ENCODE results near the gene MMAA. TPM values are rescaled to one million over a fixed set of nuclear protein-coding genes. Genes with fewer than 3 reads are reported as not detected.
A peak's percentile ranks its signal among the peaks of the same experiment; 100 is the strongest.
"Not testable (repeated sequence)": the region's sequence is repeated elsewhere in the genome, so short reads cannot be mapped to it uniquely, and the experiment has no call there.

The MMAA gene
- 10 to 100 TPM in 1 of 4 donors, 1 to 10 TPM in 3; 5.6 to 10.9 (median 7.6) TPM for total RNA-seq

DNA sequence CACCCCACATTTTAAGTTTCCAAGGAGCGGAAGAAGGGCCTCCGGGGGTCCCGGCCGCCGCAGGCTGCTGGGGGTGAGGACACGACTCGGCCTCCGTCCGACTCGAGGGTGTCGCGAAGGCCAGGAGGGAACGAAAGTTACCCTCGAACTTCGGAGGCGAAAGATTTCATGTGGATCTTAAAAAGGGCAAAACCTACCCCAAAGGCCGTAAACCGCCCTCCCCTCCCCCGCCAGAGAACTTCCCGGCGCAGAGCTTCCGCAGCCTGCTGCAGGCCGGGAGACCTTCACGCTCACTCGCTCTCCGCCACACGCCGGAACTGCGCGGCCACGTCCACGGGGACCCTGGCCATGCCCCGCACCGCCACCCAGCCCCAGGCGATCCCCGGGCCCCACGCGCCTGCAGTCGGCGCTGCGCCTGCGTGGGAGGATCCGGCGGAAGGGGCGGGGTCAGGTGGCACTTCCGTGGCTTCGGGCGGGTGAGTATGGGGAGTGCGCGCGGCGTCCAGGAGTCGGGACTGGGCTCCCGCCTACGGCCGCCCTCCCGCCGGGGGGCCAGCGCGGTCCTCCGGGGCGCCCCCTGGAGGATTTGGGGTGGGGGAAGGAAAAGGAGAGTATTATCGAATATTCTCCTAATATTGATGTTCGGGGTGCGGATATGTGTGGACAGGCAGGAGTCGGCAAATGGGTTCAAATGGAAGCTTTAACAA lies at the start of gene MMAA:
MMAA (plus strand) TSS at position 454 of the 707 bp plus-strand sequence. CDS start 19,755 bp downstream, outside the sequence.
- Histone ChIP-seq H3K27me3 (no peaks in the 10 kb centered on the region), H3K9me3 (no peaks in the 10 kb centered on the region), H3K36me3 (no peaks in the 10 kb centered on the region), H3K4me3 (replicated peaks in 1 of 3) (peak within 1 kb of the TSS; percentile 69 to 96 (median 75)), H3K27ac (peak within 1 kb of the TSS; percentile 92 to 98 (median 97)), H3K4me1 (peaks cover 12 to 18% of the 10 kb centered on the region in 2 donors)
- 0% methylated on average over 24 to 38 of the region's 66 CpGs for WGBS, 2 donors
- TF ChIP-seq, protein P1, sequence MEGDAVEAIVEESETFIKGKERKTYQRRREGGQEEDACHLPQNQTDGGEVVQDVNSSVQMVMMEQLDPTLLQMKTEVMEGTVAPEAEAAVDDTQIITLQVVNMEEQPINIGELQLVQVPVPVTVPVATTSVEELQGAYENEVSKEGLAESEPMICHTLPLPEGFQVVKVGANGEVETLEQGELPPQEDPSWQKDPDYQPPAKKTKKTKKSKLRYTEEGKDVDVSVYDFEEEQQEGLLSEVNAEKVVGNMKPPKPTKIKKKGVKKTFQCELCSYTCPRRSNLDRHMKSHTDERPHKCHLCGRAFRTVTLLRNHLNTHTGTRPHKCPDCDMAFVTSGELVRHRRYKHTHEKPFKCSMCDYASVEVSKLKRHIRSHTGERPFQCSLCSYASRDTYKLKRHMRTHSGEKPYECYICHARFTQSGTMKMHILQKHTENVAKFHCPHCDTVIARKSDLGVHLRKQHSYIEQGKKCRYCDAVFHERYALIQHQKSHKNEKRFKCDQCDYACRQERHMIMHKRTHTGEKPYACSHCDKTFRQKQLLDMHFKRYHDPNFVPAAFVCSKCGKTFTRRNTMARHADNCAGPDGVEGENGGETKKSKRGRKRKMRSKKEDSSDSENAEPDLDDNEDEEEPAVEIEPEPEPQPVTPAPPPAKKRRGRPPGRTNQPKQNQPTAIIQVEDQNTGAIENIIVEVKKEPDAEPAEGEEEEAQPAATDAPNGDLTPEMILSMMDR (IDR thresholded peaks at IDR 0.05), result peak; percentile 26 to 68 (median 56)
- TF ChIP-seq POLR2A (IDR thresholded peaks at IDR 0.05), result peak; percentile 80 to 98
- intact Hi-C loops (cut with DNase I), result loop anchor here (10.0 kb wide), 1 partner anchor 404 kb away; no protein-coding TSS in a partner anchor
- peak; percentile 96 for DNase-seq

DNA sequence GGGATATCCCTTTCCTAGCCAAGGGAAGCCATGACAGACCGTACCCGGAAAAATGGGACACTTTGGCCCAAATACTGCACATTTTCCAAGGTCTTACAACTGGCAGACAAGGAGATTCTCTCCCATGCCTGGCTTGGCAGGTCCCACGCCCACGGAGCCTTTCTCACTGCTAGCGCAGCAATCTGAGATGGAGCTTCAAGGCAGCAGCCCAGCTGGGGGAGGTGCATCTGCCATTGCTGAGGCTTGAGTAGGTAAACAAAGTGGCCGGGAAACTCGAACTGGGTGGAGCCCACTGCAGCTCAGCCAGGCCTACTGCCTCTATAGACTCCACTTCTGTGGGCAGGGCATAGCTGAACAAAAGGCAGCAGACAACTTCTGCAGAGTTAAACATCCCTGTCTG lies 44.6 kb upstream of the MMAA start:
- H3K9me3 ChIP-seq; H3K36me3 ChIP-seq; intact Hi-C loops (cut with DNase I); H3K27me3 ChIP-seq; H3K27ac ChIP-seq; DNase-seq; H3K4me3 ChIP-seq (replicated peaks in 1 of 3); H3K4me1 ChIP-seq: not testable (repeated sequence)
- 68 to 89% methylated on average over 5 to 6 of the region's 7 CpGs for WGBS, 2 donors

DNA sequence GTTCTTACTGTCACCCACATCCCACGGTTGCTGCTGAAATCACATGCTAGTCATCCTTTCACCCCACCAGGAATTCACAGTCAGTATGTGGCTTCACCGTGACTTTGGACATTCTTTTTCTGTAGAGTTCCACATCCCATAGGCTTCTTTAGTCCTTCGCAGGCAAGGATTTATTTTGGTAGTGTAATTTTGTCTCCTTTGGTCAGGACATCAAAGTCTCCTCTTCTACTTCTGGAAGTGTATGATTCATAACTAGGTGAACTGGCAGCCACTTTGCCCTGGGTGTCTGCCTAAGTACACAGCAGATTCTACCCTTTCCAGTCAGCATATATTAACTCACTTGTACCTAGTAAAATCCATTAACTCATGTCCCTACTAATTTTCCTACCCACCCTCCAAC lies 38.3 kb upstream of the MMAA start:
- no peak overlapping the region for H3K4me3 ChIP-seq (replicated peaks in 1 of 3)
- no peak overlapping the region for H3K27ac ChIP-seq
- intact Hi-C loops (cut with DNase I), result no loop called here

DNA sequence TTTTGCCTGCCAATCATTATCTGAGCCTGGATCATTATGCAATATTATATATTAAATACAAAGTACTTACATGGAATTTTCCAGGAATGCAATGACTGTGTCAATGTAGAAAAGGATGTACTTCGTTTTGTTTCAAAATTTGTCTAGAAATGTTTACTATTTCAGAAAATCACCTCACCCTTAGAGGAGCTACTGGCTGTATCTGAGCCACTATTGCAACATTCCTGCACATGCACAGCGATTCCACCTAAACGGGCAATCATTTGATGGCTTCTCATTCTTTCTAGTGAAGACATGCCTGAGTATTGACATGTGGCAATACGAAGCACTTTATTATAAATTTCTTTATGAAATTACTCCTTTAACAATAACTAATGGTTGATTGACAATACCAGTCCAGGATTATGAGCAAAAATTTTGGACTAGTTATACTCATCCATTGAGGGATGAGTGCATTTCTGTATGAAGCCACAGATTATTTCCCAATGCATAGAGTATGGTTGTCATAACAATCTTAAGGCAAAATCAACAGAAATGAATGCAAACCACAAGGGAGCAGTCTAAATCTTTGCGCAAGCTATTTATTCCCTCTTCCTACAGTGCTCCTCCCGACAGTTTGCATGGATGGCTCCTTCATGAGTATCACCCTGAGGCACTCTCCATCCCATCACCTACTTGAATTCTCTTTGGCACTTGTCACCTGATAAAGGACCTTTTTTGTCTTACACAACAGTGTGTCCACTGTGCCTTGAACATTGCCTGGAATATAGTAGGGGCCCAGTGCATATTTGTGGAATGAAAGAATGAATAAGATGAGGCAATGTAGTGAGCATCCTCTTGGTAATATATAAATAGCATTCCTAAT lies 35.8 kb upstream of the MMAA start:
- no peak for TF ChIP-seq POLR2A (IDR thresholded peaks at IDR 0.05)
- TF ChIP-seq, protein P1 (IDR thresholded peaks at IDR 0.05), result no peak
- no peaks in the 10 kb centered on the region for H3K9me3 ChIP-seq
- intact Hi-C loops (cut with DNase I), result no loop called here
- no peaks in the 10 kb centered on the region for H3K4me1 ChIP-seq
- whole genome bisulfite sequencing, 2 donors, result 83 to 87% methylated on average over 6 of the region's 6 CpGs
- no peaks in the 10 kb centered on the region for H3K27me3 ChIP-seq
- H3K4me3 ChIP-seq (replicated peaks in 1 of 3), result no peak overlapping the region
- no peak overlapping the region for H3K27ac ChIP-seq
- no peak for DNase-seq
- no peaks in the 10 kb centered on the region for H3K36me3 ChIP-seq

More for the DNA sequence above, 38.3 kb upstream of the MMAA start:
- WGBS, 2 donors, result 82 to 85% methylated on average over 3 of the region's 3 CpGs
- Histone ChIP-seq H3K36me3 (no peaks in the 10 kb centered on the region), H3K27me3 (no peaks in the 10 kb centered on the region), H3K9me3 (no peaks in the 10 kb centered on the region), H3K4me1 (no peaks in the 10 kb centered on the region)
- no peak for DNase-seq
- no peak for TF ChIP-seq POLR2A (IDR thresholded peaks at IDR 0.05)
- TF ChIP-seq, protein P1 (IDR thresholded peaks at IDR 0.05), result no peak

DNA sequence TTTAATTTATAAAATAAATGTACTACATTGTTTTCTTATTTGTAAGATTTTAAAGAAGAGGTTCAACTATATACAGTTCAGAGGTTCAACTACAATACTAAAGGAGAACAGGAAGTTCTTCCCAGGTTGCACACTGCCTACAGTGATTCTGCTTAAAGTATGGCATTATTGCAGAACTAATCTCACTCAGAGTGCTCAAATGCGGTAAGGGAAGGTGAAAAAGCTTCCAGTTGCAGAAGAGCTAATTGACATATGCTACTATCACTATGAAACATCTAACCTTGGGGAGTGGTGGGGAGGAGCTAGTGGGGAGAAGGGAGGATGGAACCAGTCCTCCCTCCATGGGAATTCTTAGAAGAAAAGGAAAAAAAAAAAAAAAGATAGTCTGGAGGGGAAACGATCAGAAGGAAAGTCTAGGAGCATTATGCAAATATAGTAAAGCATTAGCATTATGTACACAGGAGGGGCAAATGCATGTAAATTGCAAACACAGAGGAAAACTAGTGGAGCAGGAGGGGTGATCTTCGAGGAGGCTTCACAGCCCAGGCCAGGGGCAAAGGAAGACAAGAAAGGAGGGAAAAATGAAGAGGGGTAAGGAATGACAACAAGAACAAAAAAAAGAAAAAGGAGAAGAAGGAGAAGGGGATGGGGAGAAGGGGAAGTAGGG lies 32.0 kb upstream of the MMAA start:
- 55 to 61% methylated on average over 3 of the region's 3 CpGs for WGBS, 2 donors
- Histone ChIP-seq H3K27me3 (no peaks in the 10 kb centered on the region), H3K9me3 (no peaks in the 10 kb centered on the region), H3K27ac (no peak overlapping the region), H3K4me3 (replicated peaks in 1 of 3) (no peak overlapping the region), H3K36me3 (no peaks in the 10 kb centered on the region), H3K4me1 (no peaks in the 10 kb centered on the region)
- intact Hi-C loops (cut with DNase I), result no loop called here
- no peak for DNase-seq
- TF ChIP-seq POLR2A (IDR thresholded peaks at IDR 0.05), result no peak
- TF ChIP-seq, protein P1 (IDR thresholded peaks at IDR 0.05), result no peak

DNA sequence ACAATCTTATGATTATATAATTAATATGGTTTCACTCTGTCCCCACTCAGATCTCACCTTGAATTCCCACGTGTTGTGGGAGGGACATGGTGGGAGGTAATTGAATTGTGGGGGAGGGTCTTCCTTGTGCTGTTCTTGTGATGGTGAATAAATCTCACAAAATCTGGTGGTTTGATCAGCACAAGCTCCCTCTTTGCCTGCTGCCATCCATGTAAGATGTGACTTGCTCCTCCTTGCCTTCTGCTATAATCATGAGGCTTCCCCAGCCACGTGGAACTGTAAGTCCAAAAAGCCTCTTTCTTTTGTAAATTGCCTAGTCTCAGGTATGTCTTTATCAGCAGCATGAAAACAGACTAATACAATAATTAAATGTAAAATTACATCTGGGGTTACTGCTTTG lies 29.8 kb upstream of the MMAA start:
- H3K27ac ChIP-seq; H3K4me1 ChIP-seq; H3K4me3 ChIP-seq (replicated peaks in 1 of 3); DNase-seq; H3K9me3 ChIP-seq; H3K27me3 ChIP-seq; H3K36me3 ChIP-seq; intact Hi-C loops (cut with DNase I): not testable (repeated sequence)
- WGBS, 2 donors, result 81 to 87% methylated on average over 2 of the region's 2 CpGs
